ENCODE measurements around the gene FOXE3.

DNA sequence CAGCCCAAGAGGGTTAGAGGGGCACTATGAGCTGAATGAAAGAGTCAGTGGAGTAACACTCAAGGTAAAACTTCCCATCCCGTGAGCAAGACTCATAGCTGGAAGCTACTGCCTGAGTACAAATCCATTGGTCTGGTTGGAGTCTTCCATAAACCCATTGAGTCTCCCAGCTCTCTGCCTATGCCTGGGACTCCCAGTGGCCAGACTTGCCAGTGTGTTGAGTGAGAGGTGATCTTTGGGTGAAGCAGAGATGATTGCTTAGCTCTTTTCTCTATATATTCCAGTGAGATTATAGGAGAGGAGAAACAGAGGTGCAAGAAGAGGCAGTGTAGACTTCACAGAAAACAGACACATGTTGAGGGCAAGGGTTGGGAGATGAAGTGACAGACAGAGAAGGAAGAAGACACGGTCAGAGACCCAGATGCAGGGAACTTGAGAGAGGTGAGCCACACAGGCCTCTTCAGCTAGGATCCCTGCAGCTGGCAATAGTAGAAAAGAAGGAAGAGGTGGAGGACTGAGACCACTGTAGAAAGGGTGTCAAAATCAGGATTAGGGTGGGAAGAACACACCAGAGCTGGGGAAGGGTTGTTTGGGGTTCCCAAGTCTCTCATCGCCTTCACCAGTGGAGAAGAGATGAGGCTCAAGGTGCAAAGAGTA lies 25.5 kb downstream of the FOXE3 start:
- TF ChIP-seq POLR2A (IDR thresholded peaks at IDR 0.05; ENCODE audit: low read depth, low read length) (no peak), CTCF (conservative IDR thresholded peaks at IDR 0.05; ENCODE audit: low read depth, low read length) (no peak), RCOR1 (IDR thresholded peaks at IDR 0.05; ENCODE audit: insufficient replicate concordance, low read length) (no peak), FOS (IDR thresholded peaks at IDR 0.05; ENCODE audit: low read depth, low read length) (no peak), RAD21 (IDR thresholded peaks at IDR 0.05; ENCODE audit: low read length) (no peak), NFE2L2 (IDR thresholded peaks at IDR 0.05; ENCODE audit: low read depth, low read length) (no peak), CHD1 (IDR thresholded peaks at IDR 0.05; ENCODE audit: low read depth, low read length) (no peak), CEBPB (IDR thresholded peaks at IDR 0.05; ENCODE audit: low read depth, low read length) (no peak)
